Transverse colon (tissue), 4 donors: ENCODE data around the gene TCFL5.

Experiments used
- EP300 ChIP-seq: sonication (generic); formaldehyde crosslinking; IDR thresholded peaks from one replicate; pipeline ENCODE4 v1.6.1; 2017; ENCODE audit warnings: antibody characterized with exemption, low read depth
- POLR2A ChIP-seq: fragments of 450-650 bp; IDR thresholded peaks from one replicate; pipeline ENCODE4 v1.6.1; 2016; ENCODE audit warnings: antibody characterized with exemption, mild to moderate bottlenecking, moderate library complexity
- POLR2AphosphoS5 ChIP-seq, 3 donors: sonication (generic); formaldehyde crosslinking; IDR thresholded peaks; one replicate each; pipeline ENCODE4 v1.6.1; 2016; ENCODE audit warnings: antibody characterized with exemption in 3 of 3
- TF ChIP-seq, protein P1 (sequence below), 5 experiments: fragments of 200-600 bp in 3 of 5; fragments of 450-650 bp in 2 of 5; sonication (generic) in 3 of 5; IDR thresholded peaks; 1 replicate in 2 of 5; 2 replicates in 3 of 5; pipeline ENCODE4 v1.5.1; 2016 to 2017; ENCODE audit warnings: antibody characterized with exemption in 5 of 5, inconsistent platforms in 3 of 5, mild to moderate bottlenecking in 2 of 5, moderate library complexity in 1 of 5

GRCh38 chr20:62872862-62873261 is 11.2 kb upstream of the TCFL5 start:
- TF ChIP-seq EP300 (no peak), POLR2A (no peak), POLR2AphosphoS5 (IDR thresholded peaks at IDR 0.05) (no peak)
- TF ChIP-seq, protein P1, sequence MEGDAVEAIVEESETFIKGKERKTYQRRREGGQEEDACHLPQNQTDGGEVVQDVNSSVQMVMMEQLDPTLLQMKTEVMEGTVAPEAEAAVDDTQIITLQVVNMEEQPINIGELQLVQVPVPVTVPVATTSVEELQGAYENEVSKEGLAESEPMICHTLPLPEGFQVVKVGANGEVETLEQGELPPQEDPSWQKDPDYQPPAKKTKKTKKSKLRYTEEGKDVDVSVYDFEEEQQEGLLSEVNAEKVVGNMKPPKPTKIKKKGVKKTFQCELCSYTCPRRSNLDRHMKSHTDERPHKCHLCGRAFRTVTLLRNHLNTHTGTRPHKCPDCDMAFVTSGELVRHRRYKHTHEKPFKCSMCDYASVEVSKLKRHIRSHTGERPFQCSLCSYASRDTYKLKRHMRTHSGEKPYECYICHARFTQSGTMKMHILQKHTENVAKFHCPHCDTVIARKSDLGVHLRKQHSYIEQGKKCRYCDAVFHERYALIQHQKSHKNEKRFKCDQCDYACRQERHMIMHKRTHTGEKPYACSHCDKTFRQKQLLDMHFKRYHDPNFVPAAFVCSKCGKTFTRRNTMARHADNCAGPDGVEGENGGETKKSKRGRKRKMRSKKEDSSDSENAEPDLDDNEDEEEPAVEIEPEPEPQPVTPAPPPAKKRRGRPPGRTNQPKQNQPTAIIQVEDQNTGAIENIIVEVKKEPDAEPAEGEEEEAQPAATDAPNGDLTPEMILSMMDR (IDR thresholded peaks at IDR 0.05) = no peak
